K562 (cell line): Measurements from ENCODE around the gene STIM1. TPM values are rescaled to one million over a fixed set of nuclear protein-coding genes. Genes with fewer than 3 reads are reported as not detected.

ENCODE experiments used
- ATAC-seq: fragments of 200-7000 bp; cut with Tn5 transposase; 3 replicates; pipeline ENCODE4 v1.9.1; 2020; ENCODE audit warnings: moderate library complexity
- BruUV-seq: library from RNA; stranded (reverse); fragments of 400-500 nt; replicated peaks from 2 replicates; lab custom pipeline; 2021; lab: Mats Ljungman, UMichigan
- CTCF ChIA-PET: fragments of 300-600 bp; formaldehyde crosslinking; extraction: SDS; loops from one replicate; lab custom pipeline; 2021; ENCODE audit warnings: low intra/inter-chr PET ratio; lab: Yijun Ruan, JAX
- POLR2A ChIA-PET: fragments of 300-600, 350-650 bp; sonication (Branson Sonifier 250); formaldehyde crosslinking; extraction: SDS; loops from one replicate; lab custom pipeline; 2021; ENCODE audit warnings: antibody characterized with exemption, inconsistent platforms; lab: Yijun Ruan, JAX
- DNase-seq, 4 experiments: peaks; one replicate each; pipeline versions ENCODE4 v3.0.0 to v3.0.0-alpha.2; 2011 to 2018; ENCODE audit warnings: low spot score in 3 of 4, mixed read lengths in 3 of 4; ENCODE audit errors: extremely low read depth in 1 of 4
- FAIRE-seq: peaks from 2 replicates; lab custom pipeline; 2011; peaks lifted over from hg19 to GRCh38; lab: Jason Lieb, UNC
- H2AFZ ChIP-seq: 2 replicates; pipeline ENCODE4 v1.6.0; 2011; ENCODE audit warnings: low read depth, low read length, control low read depth, inconsistent platforms
- H3K27ac ChIP-seq: fragments of 200-600 bp; 3 replicates; pipeline ENCODE4 v1.8.0; 2011; ENCODE audit warnings: low read depth, mild to moderate bottlenecking, control low read depth, inconsistent platforms, low read length, moderate library complexity, mixed read lengths; ENCODE audit errors: extremely low read depth
- H3K27me3 ChIP-seq, 2 experiments: fragments of 300-600 bp in 1 of 2; 2 replicates in 1 of 2; 3 replicates in 1 of 2; pipeline versions ENCODE4 v1.6.0 to v1.8.0; 2011; ENCODE audit warnings: inconsistent platforms in 2 of 2, low read length in 2 of 2, mild to moderate bottlenecking in 1 of 2, mixed read lengths in 1 of 2, moderate library complexity in 1 of 2; ENCODE audit not compliant: control insufficient read depth in 2 of 2, insufficient read depth in 2 of 2
- H3K36me3 ChIP-seq: fragments of 300-600 bp; 3 replicates; pipeline ENCODE4 v1.8.0; 2011; ENCODE audit warnings: mild to moderate bottlenecking, low read length, inconsistent platforms; ENCODE audit not compliant: control insufficient read depth, insufficient read depth
- H3K4me1 ChIP-seq, 2 experiments: fragments of 200-600 bp in 1 of 2; replicated peaks in 1 of 2; 2 replicates in 1 of 2; 3 replicates in 1 of 2; pipeline versions ENCODE4 v1.5.1 to v1.8.0; 2011; ENCODE audit warnings: inconsistent platforms in 2 of 2, low read length in 2 of 2, mild to moderate bottlenecking in 1 of 2, mixed read lengths in 1 of 2, moderate library complexity in 1 of 2; ENCODE audit not compliant: control insufficient read depth in 2 of 2, insufficient read depth in 2 of 2
- H3K4me2 ChIP-seq: 2 replicates; pipeline ENCODE4 v1.6.1; 2011; ENCODE audit warnings: low read length, control low read depth, inconsistent platforms, mixed read lengths; ENCODE audit not compliant: insufficient read depth
- H3K4me3 ChIP-seq: fragments of 200-600 bp; sonication (generic), shearing (Covaris generic); 2 replicates; pipeline ENCODE4 v1.5.1; 2016; ENCODE audit warnings: control low read depth, inconsistent platforms
- H3K79me2 ChIP-seq: fragments of 200-600 bp; 3 replicates; pipeline ENCODE4 v1.8.0; 2011; ENCODE audit warnings: low read length, inconsistent platforms; ENCODE audit not compliant: control insufficient read depth, insufficient read depth
- H3K9ac ChIP-seq, 2 experiments: 2 replicates each; pipeline versions ENCODE4 v1.6.0 to v1.6.1; 2011; ENCODE audit warnings: low read depth in 2 of 2, low read length in 2 of 2, control low read depth in 1 of 2, inconsistent platforms in 1 of 2, mild to moderate bottlenecking in 1 of 2, mixed read lengths in 1 of 2; ENCODE audit not compliant: insufficient read depth in 1 of 2
- H3K9me1 ChIP-seq: one replicate; pipeline ENCODE4 v1.6.0; 2011; ENCODE audit warnings: inconsistent platforms, mild to moderate bottlenecking, low read length, moderate library complexity; ENCODE audit not compliant: control insufficient read depth, insufficient read depth
- H3K9me3 ChIP-seq: replicated peaks from 2 replicates; pipeline ENCODE4 v1.5.1; 2011; ENCODE audit warnings: low read depth, low read length, inconsistent platforms; ENCODE audit not compliant: control insufficient read depth, insufficient read depth
- H4K20me1 ChIP-seq: replicated peaks from 2 replicates; pipeline ENCODE4 v1.6.1; 2011; ENCODE audit warnings: low read length, inconsistent platforms, mixed read lengths; ENCODE audit not compliant: control insufficient read depth, insufficient read depth
- CBFA2T3 ChIP-seq: fragments of 450-650 bp; IDR thresholded peaks from 2 replicates; pipeline ENCODE4 v1.6.1; 2017
- GABPA ChIP-seq: fragments of 200-800 bp; sonication (Bioruptor generic); conservative IDR thresholded peaks from 2 replicates; pipeline ENCODE4 v1.6.1; 2016; ENCODE audit warnings: low read depth, missing genetic modification characterization, missing compliant biosample characterization
- HDAC8 ChIP-seq: fragments of 450-650 bp; IDR thresholded peaks from 2 replicates; pipeline ENCODE4 v1.6.1; 2016; ENCODE audit warnings: mild to moderate bottlenecking, missing genetic modification characterization, moderate library complexity, missing compliant biosample characterization
- KLF1 ChIP-seq: fragments of 450-650 bp; IDR thresholded peaks from 2 replicates; pipeline ENCODE4 v1.6.1; 2016; ENCODE audit warnings: missing genetic modification characterization, missing compliant biosample characterization
- SAP30 ChIP-seq: fragments of 200-600 bp; sonication (generic); IDR thresholded peaks from 2 replicates; pipeline ENCODE4 v1.6.1; 2012; ENCODE audit warnings: borderline replicate concordance, low read depth, mild to moderate bottlenecking, moderate library complexity, low read length, control low read depth, inconsistent platforms; ENCODE audit not compliant: insufficient read depth, poor library complexity, severe bottlenecking
- ZNF239 ChIP-seq: fragments of 250-450 bp; sonication (Bioruptor Pico); IDR thresholded peaks from 2 replicates; pipeline ENCODE4 v1.4.0; 2020; ENCODE audit warnings: mild to moderate bottlenecking
- ZNF518B ChIP-seq: fragments of 250-450 bp; sonication (Bioruptor Pico); IDR thresholded peaks from 2 replicates; pipeline ENCODE4 v1.5.0; 2021; ENCODE audit warnings: mild to moderate bottlenecking, moderate library complexity
- WGBS: fragments of 100-300 bp; shearing (Covaris generic); methylation state at CpG from one replicate; pipeline ENCODE4 v1.1.6; 2016; ENCODE audit warnings: low coverage, mixed read lengths; ENCODE audit not compliant: insufficient coverage; ENCODE audit errors: missing lambda C conversion rate; 5-methylcytosine and 5-hydroxymethylcytosine counted together
- in situ Hi-C: fragments of 300-500 bp; cut with MboI; formaldehyde crosslinking; loops from 4 replicates; pipeline ENCODE4 v1.15.0; 2018; ENCODE audit warnings: inconsistent platforms, mixed read lengths
- intact Hi-C: fragments of 100-400 bp; cut with micrococcal nuclease; formaldehyde crosslinking; loops from 2 replicates; pipeline ENCODE4 v1.14.2; 2022
- polyA plus RNA-seq, 8 experiments: library from polyadenylated mRNA; depleted of rRNA in 4 of 8; stranded (reverse) in 5 of 8; unstranded in 3 of 8; fragments of >200 nt; fragmentation: Nextera tagmentation in 2 of 8; fragmentation: Illumina TruSeq in 1 of 8; extraction: Ambion mirVana in 2 of 8; extraction: Trizol in 1 of 8; gene quantifications; 2 replicates each; pipeline versions ENCODE4 v1.2.1 to v1.2.3, GENCODE V29; 2011 to 2014; ENCODE audit warnings: inconsistent platforms in 1 of 8, missing spikeins in 1 of 8
- total RNA-seq, 7 experiments: library from RNA; depleted of rRNA in 6 of 7; stranded (reverse); fragments of >200 nt in 6 of 7; fragmentation: Illumina TruSeq in 2 of 7; extraction: Trizol in 2 of 7; gene quantifications; 2 replicates each; pipeline versions ENCODE4 v1.2.1 to v1.2.3, GENCODE V29; 2011 to 2021; ENCODE audit warnings: low replicate concordance in 1 of 7
- TF ChIP-seq, protein P1 (sequence below): fragments of 250-450 bp; sonication (Bioruptor Pico); IDR thresholded peaks from 2 replicates; pipeline ENCODE4 v1.5.0; 2020; ENCODE audit warnings: mild to moderate bottlenecking, borderline replicate concordance
- TF ChIP-seq, protein P2 (sequence below): fragments of 250-450 bp; sonication (Bioruptor Pico); IDR thresholded peaks from 2 replicates; pipeline ENCODE4 v1.9.0; 2021; ENCODE audit warnings: mild to moderate bottlenecking
- TF ChIP-seq, protein P3 (sequence below): sonication (generic); formaldehyde crosslinking; IDR thresholded peaks from 2 replicates; pipeline ENCODE4 v1.9.0; 2022; ENCODE audit warnings: mild to moderate bottlenecking, missing genetic modification reagents
- TF ChIP-seq, protein P4 (sequence below): sonication (generic); formaldehyde crosslinking; IDR thresholded peaks from 2 replicates; pipeline ENCODE4 v1.8.1; 2023; ENCODE audit warnings: mild to moderate bottlenecking, missing genetic modification reagents
- TF ChIP-seq, protein P5 (sequence below): fragments of 450-650 bp; conservative IDR thresholded peaks from 2 replicates; pipeline ENCODE4 v1.6.1; 2016; ENCODE audit warnings: missing genetic modification characterization, low read depth, mild to moderate bottlenecking, missing compliant biosample characterization, moderate library complexity

Gene STIM1
- total and polyA plus RNA-seq, 9 of the 15 experiments (the other 6 are each of a cell fraction or from before 2014, with no cell fraction given), result 7.7 to 50.5 (median 22.5) TPM

DNA sequence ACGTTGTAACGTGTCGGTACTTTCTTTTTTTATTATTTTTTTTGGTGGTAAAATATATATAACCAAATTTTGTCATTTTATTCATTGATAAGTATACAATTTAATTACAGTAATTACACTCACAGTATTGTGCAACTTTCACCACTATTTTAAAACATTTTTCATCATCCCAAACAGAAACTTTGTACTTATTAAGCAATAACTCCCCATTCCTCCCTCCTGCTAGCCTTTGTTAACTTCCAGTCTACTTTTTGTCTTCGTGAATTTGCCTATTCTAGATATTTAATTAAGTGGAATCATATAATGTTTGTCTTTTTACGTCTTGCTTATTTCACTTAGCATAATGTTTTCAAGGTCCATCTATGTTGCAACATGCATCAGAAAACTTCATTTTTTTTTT, 58.5 kb downstream of the STIM1 start (continued):
- TF ChIP-seq, protein P1, sequence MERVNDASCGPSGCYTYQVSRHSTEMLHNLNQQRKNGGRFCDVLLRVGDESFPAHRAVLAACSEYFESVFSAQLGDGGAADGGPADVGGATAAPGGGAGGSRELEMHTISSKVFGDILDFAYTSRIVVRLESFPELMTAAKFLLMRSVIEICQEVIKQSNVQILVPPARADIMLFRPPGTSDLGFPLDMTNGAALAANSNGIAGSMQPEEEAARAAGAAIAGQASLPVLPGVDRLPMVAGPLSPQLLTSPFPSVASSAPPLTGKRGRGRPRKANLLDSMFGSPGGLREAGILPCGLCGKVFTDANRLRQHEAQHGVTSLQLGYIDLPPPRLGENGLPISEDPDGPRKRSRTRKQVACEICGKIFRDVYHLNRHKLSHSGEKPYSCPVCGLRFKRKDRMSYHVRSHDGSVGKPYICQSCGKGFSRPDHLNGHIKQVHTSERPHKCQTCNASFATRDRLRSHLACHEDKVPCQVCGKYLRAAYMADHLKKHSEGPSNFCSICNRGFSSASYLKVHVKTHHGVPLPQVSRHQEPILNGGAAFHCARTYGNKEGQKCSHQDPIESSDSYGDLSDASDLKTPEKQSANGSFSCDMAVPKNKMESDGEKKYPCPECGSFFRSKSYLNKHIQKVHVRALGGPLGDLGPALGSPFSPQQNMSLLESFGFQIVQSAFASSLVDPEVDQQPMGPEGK (CRISPR knock-in tag), result no peak

DNA sequence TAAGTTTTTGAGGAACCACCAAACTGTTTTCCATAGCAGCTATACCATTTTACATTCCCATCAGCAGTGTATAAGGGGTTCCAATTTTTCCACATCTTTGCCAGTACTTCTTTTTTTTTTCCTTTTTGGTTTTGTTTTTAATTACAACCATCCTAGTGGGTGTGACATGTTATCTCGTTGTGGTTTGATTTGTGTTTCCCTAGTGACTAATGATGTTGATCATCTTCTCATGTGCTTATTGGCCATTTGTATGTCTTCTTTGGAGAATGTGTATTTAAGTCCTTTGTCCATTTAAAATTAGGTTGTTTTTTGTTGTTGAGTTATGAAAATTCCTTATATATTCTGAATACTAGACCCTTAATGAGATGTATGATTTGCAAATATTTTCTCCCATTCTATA, 59.3 kb downstream of the STIM1 start:
- Histone ChIP-seq H3K27me3 (no peaks in the 10 kb centered on the region), H3K79me2 (peaks cover 28% of the 10 kb centered on the region), H3K27ac (no peak overlapping the region), H3K9me3 (no peaks in the 10 kb centered on the region), H3K4me3 (no peak overlapping the region), H3K9me1 (no peaks in the 10 kb centered on the region), H3K9ac (no peak overlapping the region), H4K20me1 (peaks cover 9% of the 10 kb centered on the region), H3K36me3 (no peaks in the 10 kb centered on the region), H3K4me2 (no peak overlapping the region), H2AFZ (no peak overlapping the region), H3K4me1 (peaks cover 7 to 18% of the 10 kb centered on the region in 2 experiments; a peak in 4 of 5 replicates)
- ATAC-seq (no peak), FAIRE-seq (peak; percentile 15), DNase-seq (no peak)
- POLR2A ChIA-PET, result interaction anchor here (0.6 to 1.4 kb wide), 3 partner anchors 20 to 196 kb away, joined by 3 to 5 read pairs (median 3); no protein-coding TSS in a partner anchor
- BruUV-seq, result no TSS peak
- intact Hi-C loops (no loop called here), in situ Hi-C loops (no loop called here)
- CTCF ChIA-PET, result no interaction called here
- 21% methylated on average over 1 of the region's 1 CpG for whole genome bisulfite sequencing
- no peak for TF ChIP-seq KLF1 (tag)
- no peak for TF ChIP-seq ZNF239 (CRISPR knock-in tag)
- TF ChIP-seq, protein P2, sequence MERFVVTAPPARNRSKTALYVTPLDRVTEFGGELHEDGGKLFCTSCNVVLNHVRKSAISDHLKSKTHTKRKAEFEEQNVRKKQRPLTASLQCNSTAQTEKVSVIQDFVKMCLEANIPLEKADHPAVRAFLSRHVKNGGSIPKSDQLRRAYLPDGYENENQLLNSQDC (CRISPR knock-in tag), result no peak
- TF ChIP-seq CBFA2T3, result no peak
- TF ChIP-seq, protein P3, sequence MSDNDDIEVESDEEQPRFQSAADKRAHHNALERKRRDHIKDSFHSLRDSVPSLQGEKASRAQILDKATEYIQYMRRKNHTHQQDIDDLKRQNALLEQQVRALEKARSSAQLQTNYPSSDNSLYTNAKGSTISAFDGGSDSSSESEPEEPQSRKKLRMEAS (CRISPR knock-in tag), result no peak
- no peak for TF ChIP-seq ZNF518B (CRISPR knock-in tag)
- TF ChIP-seq SAP30, result no peak
- TF ChIP-seq, protein P4, sequence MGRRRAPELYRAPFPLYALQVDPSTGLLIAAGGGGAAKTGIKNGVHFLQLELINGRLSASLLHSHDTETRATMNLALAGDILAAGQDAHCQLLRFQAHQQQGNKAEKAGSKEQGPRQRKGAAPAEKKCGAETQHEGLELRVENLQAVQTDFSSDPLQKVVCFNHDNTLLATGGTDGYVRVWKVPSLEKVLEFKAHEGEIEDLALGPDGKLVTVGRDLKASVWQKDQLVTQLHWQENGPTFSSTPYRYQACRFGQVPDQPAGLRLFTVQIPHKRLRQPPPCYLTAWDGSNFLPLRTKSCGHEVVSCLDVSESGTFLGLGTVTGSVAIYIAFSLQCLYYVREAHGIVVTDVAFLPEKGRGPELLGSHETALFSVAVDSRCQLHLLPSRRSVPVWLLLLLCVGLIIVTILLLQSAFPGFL, result no peak
- no peak for TF ChIP-seq HDAC8 (tag)
- TF ChIP-seq, protein P5, sequence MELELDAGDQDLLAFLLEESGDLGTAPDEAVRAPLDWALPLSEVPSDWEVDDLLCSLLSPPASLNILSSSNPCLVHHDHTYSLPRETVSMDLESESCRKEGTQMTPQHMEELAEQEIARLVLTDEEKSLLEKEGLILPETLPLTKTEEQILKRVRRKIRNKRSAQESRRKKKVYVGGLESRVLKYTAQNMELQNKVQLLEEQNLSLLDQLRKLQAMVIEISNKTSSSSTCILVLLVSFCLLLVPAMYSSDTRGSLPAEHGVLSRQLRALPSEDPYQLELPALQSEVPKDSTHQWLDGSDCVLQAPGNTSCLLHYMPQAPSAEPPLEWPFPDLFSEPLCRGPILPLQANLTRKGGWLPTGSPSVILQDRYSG (tag), result no peak
- TF ChIP-seq GABPA (tag), result no peak
